NCI-H446 (cell line): ENCODE data around the gene NEAT1.
A peak's percentile ranks its signal among the peaks of the same experiment; 100 is the strongest.

Source experiments
- DNase-seq, 2 experiments: peaks; one replicate each; lab custom pipeline; 2025; lab: John Stamatoyannopoulos, UW

NEAT1 gene

GRCh38 chr11:65434057-65434666 lies 11.6 kb downstream of the NEAT1 start:
- DNase-seq = no peak

DNA sequence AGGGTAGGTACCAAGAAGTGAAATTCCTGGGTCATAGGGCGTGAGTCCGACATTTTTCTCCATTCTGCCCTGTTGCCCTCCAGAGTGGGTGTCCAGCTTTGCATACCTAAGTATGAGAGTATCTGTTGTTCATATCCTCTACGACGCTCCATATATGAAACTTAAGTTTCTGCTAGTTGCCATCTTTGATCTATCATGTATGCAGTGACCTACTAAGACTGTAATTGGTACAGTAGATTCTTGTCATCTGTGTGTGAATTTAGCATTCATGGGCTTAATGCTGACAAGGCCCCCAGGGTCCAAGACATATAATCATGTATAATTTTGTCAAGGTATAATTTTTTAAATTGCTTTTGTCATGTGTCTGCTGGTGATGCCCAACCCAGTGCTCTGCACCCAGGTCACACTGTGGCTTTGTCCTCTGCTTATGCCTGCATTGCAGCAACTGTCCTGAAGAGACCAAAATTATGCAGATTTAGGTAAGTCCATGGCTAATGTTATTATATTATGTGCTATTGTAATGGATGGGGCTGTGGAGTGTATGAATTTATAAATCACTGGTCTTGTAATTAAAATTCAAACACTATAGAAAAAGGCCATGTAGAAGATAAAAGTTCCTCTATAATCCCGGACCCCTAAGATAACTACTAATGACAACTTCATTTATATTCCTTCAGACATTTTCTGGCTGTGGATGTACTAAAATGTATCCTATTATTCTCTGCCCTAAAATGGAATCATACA lies 12.2 kb downstream of the NEAT1 start:
- DNase-seq = no peak

DNA sequence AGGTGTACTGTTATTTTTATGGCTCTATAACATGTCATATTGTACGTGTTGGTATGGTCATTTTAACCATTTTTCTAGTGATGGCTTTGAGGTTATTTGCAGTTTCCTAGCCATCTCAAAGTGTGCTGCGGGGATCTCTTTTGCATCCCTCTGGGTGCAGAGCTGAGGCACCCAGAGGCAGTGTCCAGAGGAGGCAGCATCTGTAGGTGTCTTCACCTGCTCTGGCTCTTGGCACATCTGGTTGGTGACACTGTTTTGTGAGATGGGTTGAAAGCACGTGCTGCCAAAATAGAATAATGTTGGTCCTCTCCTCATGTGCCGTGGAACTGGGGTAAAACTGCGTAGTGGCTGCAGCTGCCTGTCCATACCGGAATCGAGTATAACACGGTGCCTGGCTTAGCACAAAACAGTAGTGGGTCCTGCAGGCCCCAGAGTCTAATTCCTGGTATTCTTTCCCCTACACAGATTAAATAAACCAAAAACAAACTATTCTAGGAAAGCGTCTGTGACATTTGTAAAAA lies 12.9 kb downstream of the NEAT1 start:
- no peak for DNase-seq

DNA sequence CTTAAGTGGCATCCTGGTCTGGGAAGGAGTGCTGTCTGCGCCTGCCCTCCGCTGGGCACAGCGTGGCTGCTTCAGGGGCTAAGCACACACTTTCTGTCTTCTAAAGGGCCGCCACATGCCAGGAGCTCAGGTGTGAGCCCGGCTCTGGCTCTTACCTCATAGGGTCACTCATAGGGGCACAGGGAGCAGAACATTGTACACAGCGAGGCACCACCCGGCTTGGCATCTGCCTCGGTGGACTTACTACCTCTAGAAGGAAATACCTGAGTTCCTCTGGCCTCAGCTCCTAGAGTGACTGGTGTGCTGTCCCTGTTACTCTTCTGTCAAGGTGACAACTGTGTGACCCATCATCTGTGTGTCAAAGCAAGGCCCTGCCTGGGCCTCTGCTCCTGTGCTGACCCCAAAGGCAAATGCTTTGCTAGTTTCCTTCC lies 13.4 kb downstream of the NEAT1 start:
- no peak for DNase-seq

GRCh38 chr11:65436412-65437032 lies 13.9 kb downstream of the NEAT1 start:
- DNase-seq = no peak

DNA sequence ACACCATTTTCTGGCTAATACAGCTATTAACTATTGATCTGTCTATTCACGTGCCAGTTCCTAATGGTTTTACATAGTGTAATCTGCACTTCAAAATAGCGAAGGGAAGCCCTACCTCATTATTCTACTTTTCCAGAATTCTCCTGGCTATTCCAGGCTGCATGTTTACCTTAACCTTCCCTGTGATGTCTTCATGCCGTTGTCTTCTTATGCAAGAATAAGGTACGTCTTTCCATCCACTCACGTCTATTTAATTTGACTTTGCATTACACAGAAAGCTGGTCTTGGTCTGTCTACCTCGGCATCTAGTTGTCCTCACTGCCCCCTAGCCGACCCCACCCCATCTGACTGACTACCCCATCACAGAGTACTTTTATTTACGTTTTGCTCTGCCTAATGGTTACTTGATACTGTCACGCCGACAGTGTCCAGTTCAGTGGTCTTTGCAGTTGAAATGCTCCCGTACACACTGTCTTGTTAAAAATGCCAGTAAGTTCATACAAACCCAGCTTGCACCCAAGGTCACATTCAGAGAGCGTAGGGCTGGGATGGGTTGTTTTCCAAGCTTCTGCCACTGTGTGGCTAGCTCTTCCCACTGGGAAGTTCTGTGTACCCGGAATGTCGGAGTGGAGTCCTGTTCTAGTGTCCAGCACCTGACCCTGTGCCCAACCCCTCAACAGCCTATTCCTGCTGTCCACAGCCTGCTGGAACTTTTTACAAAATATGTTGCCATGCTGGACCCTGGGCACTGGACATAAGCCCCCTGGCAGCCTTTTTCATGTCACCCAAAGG lies 15.0 kb downstream of the NEAT1 start:
- no peak for DNase-seq

- peak in 1 of 2 experiments; percentile 38 for DNase-seq
These were observed 15.9 kb downstream of the NEAT1 start for GRCh38 chr11:65438257-65439151.

DNA sequence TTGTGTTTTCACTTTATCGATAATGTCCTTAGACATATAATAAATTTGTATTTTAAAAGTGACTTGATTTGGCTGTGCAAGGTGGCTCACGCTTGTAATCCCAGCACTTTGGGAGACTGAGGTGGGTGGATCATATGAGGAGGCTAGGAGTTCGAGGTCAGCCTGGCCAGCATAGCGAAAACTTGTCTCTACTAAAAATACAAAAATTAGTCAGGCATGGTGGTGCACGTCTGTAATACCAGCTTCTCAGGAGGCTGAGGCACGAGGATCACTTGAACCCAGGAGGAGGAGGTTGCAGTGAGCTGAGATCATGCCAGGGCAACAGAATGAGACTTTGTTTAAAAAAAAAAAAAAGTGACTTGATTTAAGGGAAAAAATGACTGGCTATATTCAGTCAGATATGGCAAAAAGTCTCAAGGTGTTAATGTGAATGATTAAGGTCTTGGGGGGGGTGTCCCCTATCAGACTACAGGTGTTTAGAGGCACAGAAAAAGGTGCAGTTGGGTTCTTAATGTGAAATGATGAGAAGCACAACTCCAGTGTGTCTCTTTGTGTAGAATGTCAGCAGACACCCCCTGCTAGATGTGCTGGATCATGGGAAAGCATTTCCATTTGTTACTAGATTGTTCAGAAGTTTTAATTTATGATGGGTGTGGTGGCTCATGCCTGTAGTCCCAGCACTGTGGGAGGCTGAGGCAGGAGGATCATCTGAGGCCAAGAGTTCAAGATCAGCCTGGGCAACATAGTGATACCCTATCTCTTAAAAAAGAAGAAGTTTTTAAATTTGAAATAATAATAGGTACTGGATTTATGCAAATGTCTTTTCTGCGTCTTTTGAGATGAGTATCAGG lies 17.0 kb downstream of the NEAT1 start:
- no peak for DNase-seq

GRCh38 chr11:65440831-65441499 lies 18.4 kb downstream of the NEAT1 start:
- no peak for DNase-seq

DNA sequence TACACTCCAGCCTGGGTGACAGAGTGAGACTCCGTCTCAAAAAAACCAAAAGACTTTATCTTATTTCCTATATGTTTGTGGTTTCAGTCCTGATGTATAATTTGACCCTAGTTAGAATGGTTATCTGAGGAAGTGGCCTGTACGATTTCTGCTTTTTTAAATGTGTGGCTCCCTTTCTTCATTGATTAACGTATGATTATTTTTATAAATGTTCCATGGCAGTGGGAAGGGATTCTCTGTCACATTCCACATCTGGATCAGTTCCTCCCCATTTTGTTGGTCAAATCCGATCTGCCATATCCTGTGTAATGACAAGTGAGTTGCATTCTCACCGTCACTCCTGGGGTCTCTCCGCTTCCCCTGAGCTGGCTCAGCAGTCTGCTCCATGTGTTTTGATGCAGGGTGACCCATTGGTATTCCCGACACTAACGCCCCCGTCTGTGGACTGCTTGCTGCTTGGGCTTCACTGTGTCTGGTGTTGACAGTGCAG lies 20.3 kb downstream of the NEAT1 start:
- DNase-seq = no peak

DNA sequence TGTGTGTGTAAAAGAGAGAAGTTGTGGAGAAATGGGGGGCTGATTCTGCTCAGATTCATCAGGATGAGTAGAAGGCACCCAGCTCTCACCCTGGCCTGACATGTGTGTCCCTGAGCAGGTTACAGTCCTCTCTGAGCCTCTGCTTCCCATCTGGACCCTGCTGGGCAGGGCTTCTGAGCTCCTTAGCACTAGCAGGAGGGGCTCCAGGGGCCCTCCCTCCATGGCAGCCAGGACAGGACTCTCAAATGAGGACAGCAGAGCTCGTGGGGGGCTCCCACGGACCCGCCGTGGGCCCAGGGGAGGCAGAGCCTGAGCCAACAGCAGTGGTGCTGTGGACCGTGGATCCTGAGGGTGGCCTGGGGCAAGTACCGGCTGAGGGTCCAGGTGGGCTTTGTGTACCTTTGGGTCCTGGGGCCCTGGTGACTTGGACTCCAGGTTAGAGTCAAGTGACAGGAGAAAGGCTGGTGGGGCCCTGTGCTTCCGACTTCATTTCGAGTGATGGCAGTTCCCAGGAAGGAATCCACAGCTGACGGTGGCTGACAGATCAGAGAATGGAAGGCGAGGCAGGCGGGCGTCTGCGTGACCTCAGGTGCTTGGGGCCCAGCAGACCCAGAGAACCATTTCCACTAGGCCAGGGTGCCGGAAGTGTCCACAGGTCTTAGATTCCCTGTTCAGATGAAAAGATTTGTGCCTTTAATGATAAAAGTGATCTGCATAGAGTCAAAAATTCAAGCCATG lies 21.9 kb downstream of the NEAT1 start:
- DNase-seq = no peak

DNA sequence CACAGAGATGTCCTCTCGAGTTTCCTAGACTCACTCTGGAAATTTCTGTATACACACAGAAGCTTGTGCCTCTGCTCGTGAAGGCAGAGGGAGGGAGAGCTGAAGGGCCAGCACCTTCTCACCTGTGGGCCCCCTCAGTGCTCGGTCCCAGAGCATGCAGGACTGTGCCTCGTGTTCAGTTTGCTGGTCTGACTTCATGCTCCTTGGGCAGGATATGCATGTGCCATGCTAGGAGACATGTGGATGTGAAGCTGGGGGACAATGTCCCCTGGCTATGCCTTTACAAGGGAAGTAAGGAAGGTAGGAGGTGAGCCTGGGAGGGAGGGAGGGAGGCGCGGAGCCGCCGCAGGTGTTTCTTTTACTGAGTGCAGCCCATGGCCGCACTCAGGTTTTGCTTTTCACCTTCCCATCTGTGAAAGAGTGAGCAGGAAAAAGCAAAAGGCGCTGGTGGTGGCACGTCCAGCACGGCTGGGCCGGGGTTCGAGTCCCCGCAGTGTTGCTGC lies 22.6 kb downstream of the NEAT1 start:
- DNase-seq = no peak

DNA sequence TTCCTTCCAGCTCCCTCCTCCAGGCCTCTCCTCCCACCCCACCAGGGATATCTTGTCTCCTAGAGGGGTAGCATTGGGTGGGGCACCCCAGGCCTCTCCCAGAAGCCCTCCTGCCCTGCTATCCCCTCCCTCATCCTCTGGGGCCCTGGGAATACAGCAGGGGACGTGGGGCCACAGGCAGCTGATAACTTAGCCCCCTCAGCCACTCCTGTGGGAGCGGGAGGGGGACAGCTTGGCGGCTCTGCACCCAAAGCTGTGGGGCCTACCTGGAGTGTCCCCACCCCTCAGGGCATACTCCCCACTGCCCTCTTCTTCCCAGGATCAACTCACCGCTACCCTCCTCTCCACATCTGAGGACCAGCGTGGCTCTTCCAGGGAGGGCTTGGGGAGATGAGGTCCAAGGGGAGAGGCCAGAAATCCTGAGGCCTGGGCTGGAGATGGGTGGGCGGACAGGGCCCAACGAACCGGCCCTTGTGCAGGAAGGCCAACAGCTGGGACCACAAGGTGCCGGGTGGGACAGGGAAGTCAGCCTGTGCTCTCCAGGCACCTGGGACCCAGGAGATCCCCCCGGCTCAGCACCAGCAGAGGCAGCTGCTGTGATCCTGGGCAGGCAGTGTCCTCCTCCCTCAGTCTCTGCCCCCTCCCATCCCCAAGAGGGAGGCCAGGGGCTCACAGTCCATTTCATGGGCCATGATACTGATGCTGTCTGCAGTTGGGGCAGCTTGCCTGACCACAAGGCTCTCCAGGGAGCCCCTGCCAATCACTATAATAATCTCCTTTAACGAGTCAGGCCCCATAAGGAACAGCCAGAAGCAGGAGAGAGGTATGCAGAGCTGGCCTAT lies 23.2 kb downstream of the NEAT1 start:
- no peak for DNase-seq

- DNase-seq = no peak
These were observed 24.1 kb downstream of the NEAT1 start for GRCh38 chr11:65446446-65447277.

DNA sequence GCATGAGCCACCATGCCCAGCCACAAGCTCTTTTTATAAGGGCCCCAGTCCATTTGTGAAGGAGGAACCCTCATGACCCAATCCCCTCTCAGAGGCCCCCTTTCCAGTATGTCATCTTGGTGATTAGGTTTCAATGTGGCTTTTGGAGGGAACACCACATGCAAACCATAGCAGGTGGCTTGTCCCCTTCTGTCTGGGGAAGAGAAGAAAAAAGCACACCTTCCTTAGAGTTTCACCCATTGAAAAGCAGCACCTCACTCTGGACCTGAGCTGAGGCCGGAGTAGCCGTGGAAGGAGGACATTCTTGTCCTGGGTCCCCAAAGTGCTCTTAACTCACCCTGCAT lies 25.4 kb downstream of the NEAT1 start:
- no peak for DNase-seq

- DNase-seq = no peak
These were observed 26.0 kb downstream of the NEAT1 start for GRCh38 chr11:65448418-65449105.
